Liver (tissue), 9 donors: ENCODE results near the gene SLX4. TPM values are rescaled to one million over a fixed set of nuclear protein-coding genes. Genes with fewer than 3 reads are reported as not detected.
A peak's percentile ranks its signal among the peaks of the same experiment; 100 is the strongest.

Source experiments
- DNase-seq: peaks from one replicate; pipeline ENCODE4 v3.0.0-alpha.2; 2017; ENCODE audit warnings: low spot score
- H3K27ac ChIP-seq, 2 donors: one replicate each; pipeline ENCODE4 v1.7.0; 2013; ENCODE audit warnings: inconsistent platforms in 2 of 2, low read length in 2 of 2, control low read depth in 1 of 2, low read depth in 1 of 2, mild to moderate bottlenecking in 1 of 2
- H3K27me3 ChIP-seq, 4 donors: one replicate each; pipeline versions ENCODE4 v1.6.1 to v1.7.0; 2013; ENCODE audit warnings: low read length in 3 of 4, inconsistent platforms in 1 of 4, mild to moderate bottlenecking in 1 of 4, moderate library complexity in 1 of 4; ENCODE audit not compliant: control insufficient read depth in 4 of 4, insufficient read depth in 4 of 4
- H3K36me3 ChIP-seq, 4 donors: one replicate each; pipeline versions ENCODE4 v1.6.1 to v1.7.0; 2013; ENCODE audit warnings: low read length in 3 of 4, mild to moderate bottlenecking in 3 of 4, low read depth in 1 of 4, moderate library complexity in 1 of 4; ENCODE audit not compliant: control insufficient read depth in 4 of 4, insufficient read depth in 3 of 4
- H3K4me1 ChIP-seq, 4 donors: one replicate each; pipeline versions ENCODE4 v1.6.1 to v1.7.0; 2013; ENCODE audit warnings: low read length in 3 of 4, mild to moderate bottlenecking in 3 of 4, moderate library complexity in 1 of 4; ENCODE audit not compliant: control insufficient read depth in 4 of 4, insufficient read depth in 4 of 4
- H3K4me3 ChIP-seq, 3 donors: one replicate each; pipeline versions ENCODE4 v1.6.1 to v1.7.0; 2013; ENCODE audit warnings: low read length in 3 of 3, control low read depth in 1 of 3, low read depth in 1 of 3, mild to moderate bottlenecking in 1 of 3
- H3K9ac ChIP-seq, 2 donors: one replicate each; pipeline ENCODE4 v1.7.0; 2013; ENCODE audit warnings: low read length in 2 of 2, mild to moderate bottlenecking in 2 of 2, moderate library complexity in 2 of 2, control low read depth in 1 of 2, low read depth in 1 of 2
- H3K9me3 ChIP-seq, 4 donors: one replicate each; pipeline versions ENCODE4 v1.6.1 to v1.7.0; 2013; ENCODE audit warnings: low read length in 3 of 4; ENCODE audit not compliant: control insufficient read depth in 4 of 4
- EGR1 ChIP-seq, 2 donors: IDR thresholded peaks; 2 replicates each; pipeline ENCODE4 v1.6.1; 2016 to 2018; ENCODE audit warnings: antibody characterized with exemption in 2 of 2, low read depth in 2 of 2
- FOXA1 ChIP-seq: IDR thresholded peaks from 2 replicates; pipeline ENCODE4 v1.6.1; 2016; ENCODE audit warnings: antibody characterized with exemption
- FOXA2 ChIP-seq: IDR thresholded peaks from 2 replicates; pipeline ENCODE4 v1.6.1; 2016; ENCODE audit warnings: antibody characterized with exemption
- GABPA ChIP-seq, 2 donors: IDR thresholded peaks in 1 of 2; conservative IDR thresholded peaks in 1 of 2; 2 replicates each; pipeline ENCODE4 v1.6.1; 2016; ENCODE audit warnings: antibody characterized with exemption in 2 of 2, mild to moderate bottlenecking in 1 of 2, moderate library complexity in 1 of 2
- HNF4A ChIP-seq, 2 donors: conservative IDR thresholded peaks; 2 replicates each; pipeline ENCODE4 v1.6.1; 2016; ENCODE audit warnings: antibody characterized with exemption in 2 of 2, mild to moderate bottlenecking in 2 of 2
- JUND ChIP-seq, 2 donors: IDR thresholded peaks; 2 replicates each; pipeline ENCODE4 v1.6.1; 2016; ENCODE audit warnings: antibody characterized with exemption in 2 of 2
- NR2F2 ChIP-seq: IDR thresholded peaks from 2 replicates; pipeline ENCODE4 v1.6.1; 2016; ENCODE audit warnings: antibody characterized with exemption
- RAD21 ChIP-seq, 2 donors: IDR thresholded peaks; 2 replicates each; pipeline ENCODE4 v1.6.1; 2016; ENCODE audit warnings: antibody characterized with exemption in 2 of 2, mild to moderate bottlenecking in 2 of 2
- RXRA ChIP-seq, 2 donors: IDR thresholded peaks; 2 replicates each; pipeline ENCODE4 v1.6.1; 2017 to 2018; ENCODE audit warnings: antibody characterized with exemption in 2 of 2, mild to moderate bottlenecking in 1 of 2
- SP1 ChIP-seq: IDR thresholded peaks from 2 replicates; pipeline ENCODE4 v1.6.1; 2018; ENCODE audit warnings: antibody characterized with exemption, mild to moderate bottlenecking
- TAF1 ChIP-seq: conservative IDR thresholded peaks from 2 replicates; pipeline ENCODE4 v1.6.1; 2016; ENCODE audit warnings: antibody characterized with exemption, mild to moderate bottlenecking
- YY1 ChIP-seq: IDR thresholded peaks from 2 replicates; pipeline ENCODE4 v1.6.1; 2016; ENCODE audit warnings: antibody characterized with exemption, mild to moderate bottlenecking
- WGBS: extraction: QIAGEN DNeasy Blood & Tissue Kit; methylation state at CpG from one replicate; pipeline ENCODE4 v1.1.7; 2013; 5-methylcytosine and 5-hydroxymethylcytosine counted together
- polyA plus RNA-seq, 2 donors: library from polyadenylated mRNA; stranded (reverse) in 1 of 2; unstranded in 1 of 2; fragments of 200-250 nt in 1 of 2; fragments of >200 nt in 1 of 2; fragmentation: Nextera tagmentation in 1 of 2; extraction: Ambion mirVana in 1 of 2; gene quantifications; one replicate each; pipeline versions ENCODE4 v1.2.1 to v1.2.3, GENCODE V29; 2013 to 2015
- total RNA-seq, 2 donors: library from RNA; depleted of rRNA; stranded (reverse); fragments of >200 nt; gene quantifications; one replicate each; pipeline ENCODE4 v1.2.3, GENCODE V29; 2014
- TF ChIP-seq, protein P1 (sequence below): IDR thresholded peaks from 2 replicates; pipeline ENCODE4 v1.6.1; 2016; ENCODE audit warnings: antibody characterized with exemption
- TF ChIP-seq, protein P2 (sequence below): IDR thresholded peaks from 2 replicates; pipeline ENCODE4 v1.6.1; 2016; ENCODE audit warnings: antibody characterized with exemption
- TF ChIP-seq, protein P3 (sequence below): IDR thresholded peaks from 2 replicates; pipeline ENCODE4 v1.6.1; 2016; ENCODE audit warnings: antibody characterized with exemption
- TF ChIP-seq, protein P4 (sequence below): fragments of 150-350 bp; IDR thresholded peaks from 2 replicates; pipeline ENCODE4 v1.5.1; 2017; ENCODE audit warnings: improper control_type of control experiment, low read depth, low read length; ENCODE audit not compliant: missing input control
- TF ChIP-seq, protein P5 (sequence below): IDR thresholded peaks from 2 replicates; pipeline ENCODE4 v1.6.1; 2016; ENCODE audit warnings: antibody characterized with exemption, mild to moderate bottlenecking
- donor health status: healthy.
- donor health status: healthy.
- donor health status: healthy.
- donor health status: healthy.
- donor health status: healthy.

The SLX4 gene
- total and polyA plus RNA-seq, 4 donors: 0.32 to 4.9 (median 1.3) TPM

DNA sequence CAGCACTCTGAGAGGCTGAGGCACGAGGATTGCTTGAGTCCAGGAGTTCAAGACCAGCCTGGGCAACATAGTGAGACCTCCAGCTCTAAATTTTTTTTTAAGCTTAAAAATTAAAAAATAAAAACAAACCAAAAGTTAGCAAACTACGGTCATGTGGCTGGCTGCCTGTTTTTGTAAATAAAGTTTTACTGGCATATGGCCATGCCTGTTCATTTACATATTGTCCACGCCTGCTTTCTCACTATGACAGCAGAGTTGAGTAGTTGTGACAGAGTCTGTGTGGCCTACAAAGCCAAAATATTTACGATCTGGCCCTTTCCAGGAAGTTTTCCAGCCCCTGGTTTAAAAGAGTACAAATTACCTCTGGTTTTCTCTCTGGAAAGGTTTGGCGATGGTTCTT lies 3.3 kb downstream of the SLX4 start:
- Histone ChIP-seq H3K4me3 (no peak overlapping the region), H3K27ac (peak overlapping the region; percentile 46 to 53), H3K4me1 (peaks cover 3 to 37% (median 29%) of the 10 kb centered on the region in 4 donors), H3K36me3 (peaks cover 0 to 3% (median 2%) of the 10 kb centered on the region in 4 donors), H3K9ac (no peak overlapping the region), H3K27me3 (no peaks in the 10 kb centered on the region), H3K9me3 (no peaks in the 10 kb centered on the region)
- no peak for TF ChIP-seq RAD21 (IDR thresholded peaks at IDR 0.05)
- no peak for TF ChIP-seq EGR1 (IDR thresholded peaks at IDR 0.05; ENCODE audit: low read depth in 2 of 2)
- no peak for TF ChIP-seq NR2F2
- TF ChIP-seq FOXA1: no peak
- no peak for TF ChIP-seq JUND (IDR thresholded peaks at IDR 0.05)
- TF ChIP-seq RXRA (IDR thresholded peaks at IDR 0.05): peak in 1 of 2 donors; percentile 10
- TF ChIP-seq HNF4A (conservative IDR thresholded peaks at IDR 0.05): no peak
- no peak for TF ChIP-seq SP1
- no peak for TF ChIP-seq FOXA2
- WGBS: 51% methylated on average over 5 of the region's 5 CpGs
- DNase-seq: no peak

DNA sequence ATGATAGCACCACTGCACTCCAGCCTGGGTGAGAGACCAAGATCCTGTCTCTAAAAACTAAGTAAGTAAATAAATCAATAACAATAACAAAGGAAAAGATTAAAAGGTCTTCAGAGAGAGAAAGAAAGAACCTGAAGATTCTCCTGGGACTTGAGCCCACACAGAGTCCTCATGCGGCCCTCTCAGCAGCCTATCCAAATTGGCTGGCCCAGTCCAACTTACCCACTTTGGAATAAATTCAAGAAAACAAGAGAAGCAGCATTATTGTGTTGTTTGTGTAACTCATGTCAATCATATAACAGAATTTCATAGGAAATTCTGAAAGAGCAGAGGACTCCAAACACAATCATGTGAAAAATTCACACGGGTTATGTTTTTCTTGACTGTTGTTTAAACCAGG lies 3.8 kb downstream of the SLX4 start:
- Histone ChIP-seq H3K9ac (no peak overlapping the region), H3K27ac (no peak overlapping the region), H3K4me3 (no peak overlapping the region), H3K4me1 (peaks cover 3 to 33% (median 25%) of the 10 kb centered on the region in 4 donors), H3K36me3 (peaks cover 0 to 5% (median 2%) of the 10 kb centered on the region in 4 donors), H3K27me3 (no peaks in the 10 kb centered on the region), H3K9me3 (no peaks in the 10 kb centered on the region)
- WGBS: 87% methylated on average over 2 of the region's 2 CpGs
- TF ChIP-seq, protein P1, sequence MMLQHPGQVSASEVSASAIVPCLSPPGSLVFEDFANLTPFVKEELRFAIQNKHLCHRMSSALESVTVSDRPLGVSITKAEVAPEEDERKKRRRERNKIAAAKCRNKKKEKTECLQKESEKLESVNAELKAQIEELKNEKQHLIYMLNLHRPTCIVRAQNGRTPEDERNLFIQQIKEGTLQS: no peak
- TF ChIP-seq HNF4A (conservative IDR thresholded peaks at IDR 0.05) (no peak), NR2F2 (no peak), TAF1 (no peak), YY1 (no peak), FOXA1 (no peak), FOXA2 (no peak), GABPA (IDR thresholded peaks at IDR 0.05 in 1 of 2, conservative IDR thresholded peaks at IDR 0.05 in 1 of 2) (no peak), RXRA (IDR thresholded peaks at IDR 0.05) (no peak), EGR1 (IDR thresholded peaks at IDR 0.05; ENCODE audit: low read depth in 2 of 2) (no peak), JUND (IDR thresholded peaks at IDR 0.05) (no peak)
- TF ChIP-seq, protein P2, sequence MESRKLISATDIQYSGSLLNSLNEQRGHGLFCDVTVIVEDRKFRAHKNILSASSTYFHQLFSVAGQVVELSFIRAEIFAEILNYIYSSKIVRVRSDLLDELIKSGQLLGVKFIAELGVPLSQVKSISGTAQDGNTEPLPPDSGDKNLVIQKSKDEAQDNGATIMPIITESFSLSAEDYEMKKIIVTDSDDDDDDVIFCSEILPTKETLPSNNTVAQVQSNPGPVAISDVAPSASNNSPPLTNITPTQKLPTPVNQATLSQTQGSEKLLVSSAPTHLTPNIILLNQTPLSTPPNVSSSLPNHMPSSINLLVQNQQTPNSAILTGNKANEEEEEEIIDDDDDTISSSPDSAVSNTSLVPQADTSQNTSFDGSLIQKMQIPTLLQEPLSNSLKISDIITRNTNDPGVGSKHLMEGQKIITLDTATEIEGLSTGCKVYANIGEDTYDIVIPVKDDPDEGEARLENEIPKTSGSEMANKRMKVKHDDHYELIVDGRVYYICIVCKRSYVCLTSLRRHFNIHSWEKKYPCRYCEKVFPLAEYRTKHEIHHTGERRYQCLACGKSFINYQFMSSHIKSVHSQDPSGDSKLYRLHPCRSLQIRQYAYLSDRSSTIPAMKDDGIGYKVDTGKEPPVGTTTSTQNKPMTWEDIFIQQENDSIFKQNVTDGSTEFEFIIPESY: no peak
- TF ChIP-seq, protein P3, sequence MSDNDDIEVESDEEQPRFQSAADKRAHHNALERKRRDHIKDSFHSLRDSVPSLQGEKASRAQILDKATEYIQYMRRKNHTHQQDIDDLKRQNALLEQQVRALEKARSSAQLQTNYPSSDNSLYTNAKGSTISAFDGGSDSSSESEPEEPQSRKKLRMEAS: no peak
- TF ChIP-seq, protein P4, sequence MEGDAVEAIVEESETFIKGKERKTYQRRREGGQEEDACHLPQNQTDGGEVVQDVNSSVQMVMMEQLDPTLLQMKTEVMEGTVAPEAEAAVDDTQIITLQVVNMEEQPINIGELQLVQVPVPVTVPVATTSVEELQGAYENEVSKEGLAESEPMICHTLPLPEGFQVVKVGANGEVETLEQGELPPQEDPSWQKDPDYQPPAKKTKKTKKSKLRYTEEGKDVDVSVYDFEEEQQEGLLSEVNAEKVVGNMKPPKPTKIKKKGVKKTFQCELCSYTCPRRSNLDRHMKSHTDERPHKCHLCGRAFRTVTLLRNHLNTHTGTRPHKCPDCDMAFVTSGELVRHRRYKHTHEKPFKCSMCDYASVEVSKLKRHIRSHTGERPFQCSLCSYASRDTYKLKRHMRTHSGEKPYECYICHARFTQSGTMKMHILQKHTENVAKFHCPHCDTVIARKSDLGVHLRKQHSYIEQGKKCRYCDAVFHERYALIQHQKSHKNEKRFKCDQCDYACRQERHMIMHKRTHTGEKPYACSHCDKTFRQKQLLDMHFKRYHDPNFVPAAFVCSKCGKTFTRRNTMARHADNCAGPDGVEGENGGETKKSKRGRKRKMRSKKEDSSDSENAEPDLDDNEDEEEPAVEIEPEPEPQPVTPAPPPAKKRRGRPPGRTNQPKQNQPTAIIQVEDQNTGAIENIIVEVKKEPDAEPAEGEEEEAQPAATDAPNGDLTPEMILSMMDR: no peak
- TF ChIP-seq, protein P5, sequence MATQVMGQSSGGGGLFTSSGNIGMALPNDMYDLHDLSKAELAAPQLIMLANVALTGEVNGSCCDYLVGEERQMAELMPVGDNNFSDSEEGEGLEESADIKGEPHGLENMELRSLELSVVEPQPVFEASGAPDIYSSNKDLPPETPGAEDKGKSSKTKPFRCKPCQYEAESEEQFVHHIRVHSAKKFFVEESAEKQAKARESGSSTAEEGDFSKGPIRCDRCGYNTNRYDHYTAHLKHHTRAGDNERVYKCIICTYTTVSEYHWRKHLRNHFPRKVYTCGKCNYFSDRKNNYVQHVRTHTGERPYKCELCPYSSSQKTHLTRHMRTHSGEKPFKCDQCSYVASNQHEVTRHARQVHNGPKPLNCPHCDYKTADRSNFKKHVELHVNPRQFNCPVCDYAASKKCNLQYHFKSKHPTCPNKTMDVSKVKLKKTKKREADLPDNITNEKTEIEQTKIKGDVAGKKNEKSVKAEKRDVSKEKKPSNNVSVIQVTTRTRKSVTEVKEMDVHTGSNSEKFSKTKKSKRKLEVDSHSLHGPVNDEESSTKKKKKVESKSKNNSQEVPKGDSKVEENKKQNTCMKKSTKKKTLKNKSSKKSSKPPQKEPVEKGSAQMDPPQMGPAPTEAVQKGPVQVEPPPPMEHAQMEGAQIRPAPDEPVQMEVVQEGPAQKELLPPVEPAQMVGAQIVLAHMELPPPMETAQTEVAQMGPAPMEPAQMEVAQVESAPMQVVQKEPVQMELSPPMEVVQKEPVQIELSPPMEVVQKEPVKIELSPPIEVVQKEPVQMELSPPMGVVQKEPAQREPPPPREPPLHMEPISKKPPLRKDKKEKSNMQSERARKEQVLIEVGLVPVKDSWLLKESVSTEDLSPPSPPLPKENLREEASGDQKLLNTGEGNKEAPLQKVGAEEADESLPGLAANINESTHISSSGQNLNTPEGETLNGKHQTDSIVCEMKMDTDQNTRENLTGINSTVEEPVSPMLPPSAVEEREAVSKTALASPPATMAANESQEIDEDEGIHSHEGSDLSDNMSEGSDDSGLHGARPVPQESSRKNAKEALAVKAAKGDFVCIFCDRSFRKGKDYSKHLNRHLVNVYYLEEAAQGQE: no peak
- no peak for DNase-seq
